ENCODE results near the gene MYD88.

MYD88 gene

GRCh38 chr3:38141173-38141951, 2.9 kb downstream of the MYD88 start:
- no peaks in the 10 kb centered on the region for H3K27me3 Mint-ChIP-seq
- no peak overlapping the region for H3K27ac Mint-ChIP-seq
- peaks cover 17% of the 10 kb centered on the region for H3K36me3 Mint-ChIP-seq (ENCODE audit: low read depth)
- H3K4me1 Mint-ChIP-seq (ENCODE audit: low read depth): peaks cover 49% of the 10 kb centered on the region
- H3K9me3 Mint-ChIP-seq: peaks cover 3% of the 10 kb centered on the region
- H3K4me3 Mint-ChIP-seq: no peak overlapping the region

- Mint-ChIP-seq H3K36me3 (ENCODE audit: low read depth) (peaks cover 17% of the 10 kb centered on the region), H3K27me3 (no peaks in the 10 kb centered on the region), H3K4me1 (ENCODE audit: low read depth) (peaks cover 49% of the 10 kb centered on the region), H3K4me3 (no peak overlapping the region), H3K27ac (no peak overlapping the region), H3K9me3 (peaks cover 9% of the 10 kb centered on the region)
These were observed 3.5 kb downstream of the MYD88 start for GRCh38 chr3:38141952-38142273.

GRCh38 chr3:38142959-38143358, 4.5 kb downstream of the MYD88 start:
- Mint-ChIP-seq H3K4me1 (ENCODE audit: low read depth) (peaks cover 48% of the 10 kb centered on the region), H3K9me3 (peaks cover 12% of the 10 kb centered on the region), H3K27ac (no peak overlapping the region), H3K4me3 (no peak overlapping the region), H3K27me3 (no peaks in the 10 kb centered on the region), H3K36me3 (ENCODE audit: low read depth) (peaks cover 17% of the 10 kb centered on the region)

- peaks cover 45% of the 10 kb centered on the region for H3K4me1 Mint-ChIP-seq (ENCODE audit: low read depth)
- peaks cover 17% of the 10 kb centered on the region for H3K36me3 Mint-ChIP-seq (ENCODE audit: low read depth)
- H3K4me3 Mint-ChIP-seq: no peak overlapping the region
- no peak overlapping the region for H3K27ac Mint-ChIP-seq
- no peaks in the 10 kb centered on the region for H3K27me3 Mint-ChIP-seq
- H3K9me3 Mint-ChIP-seq: peaks cover 12% of the 10 kb centered on the region
These were observed 5.0 kb downstream of the MYD88 start for GRCh38 chr3:38143511-38143910.

- H3K27me3 Mint-ChIP-seq: no peaks in the 10 kb centered on the region
- peaks cover 12% of the 10 kb centered on the region for H3K9me3 Mint-ChIP-seq
- no peak overlapping the region for H3K27ac Mint-ChIP-seq
- peaks cover 6% of the 10 kb centered on the region for H3K36me3 Mint-ChIP-seq (ENCODE audit: low read depth)
- H3K4me3 Mint-ChIP-seq: no peak overlapping the region
- peaks cover 36% of the 10 kb centered on the region for H3K4me1 Mint-ChIP-seq (ENCODE audit: low read depth)
These were observed 8.0 kb downstream of the MYD88 start for GRCh38 chr3:38146504-38146903.

- peaks cover 12% of the 10 kb centered on the region for H3K9me3 Mint-ChIP-seq
- H3K27me3 Mint-ChIP-seq: no peaks in the 10 kb centered on the region
- H3K4me1 Mint-ChIP-seq (ENCODE audit: low read depth): peaks cover 36% of the 10 kb centered on the region
- H3K36me3 Mint-ChIP-seq (ENCODE audit: low read depth): no peaks in the 10 kb centered on the region
- no peak overlapping the region for H3K27ac Mint-ChIP-seq
- H3K4me3 Mint-ChIP-seq: no peak overlapping the region
These were observed 9.0 kb downstream of the MYD88 start for GRCh38 chr3:38147421-38147820.

GRCh38 chr3:38148311-38148882, 9.9 kb downstream of the MYD88 start:
- Mint-ChIP-seq H3K4me3 (no peak overlapping the region), H3K27ac (no peak overlapping the region), H3K27me3 (no peaks in the 10 kb centered on the region), H3K36me3 (ENCODE audit: low read depth) (no peaks in the 10 kb centered on the region), H3K4me1 (ENCODE audit: low read depth) (peaks cover 45% of the 10 kb centered on the region), H3K9me3 (peaks cover 12% of the 10 kb centered on the region)

GRCh38 chr3:38149708-38150107, 11.2 kb downstream of the MYD88 start:
- Mint-ChIP-seq H3K4me3 (no peak overlapping the region), H3K27me3 (no peaks in the 10 kb centered on the region), H3K9me3 (peaks cover 12% of the 10 kb centered on the region), H3K4me1 (ENCODE audit: low read depth) (peaks cover 58% of the 10 kb centered on the region), H3K27ac (no peak overlapping the region), H3K36me3 (ENCODE audit: low read depth) (no peaks in the 10 kb centered on the region)

GRCh38 chr3:38150780-38151528, 12.5 kb downstream of the MYD88 start:
- Mint-ChIP-seq H3K9me3 (peaks cover 12% of the 10 kb centered on the region), H3K4me3 (no peak overlapping the region), H3K27ac (no peak overlapping the region), H3K4me1 (ENCODE audit: low read depth) (peaks cover 67% of the 10 kb centered on the region), H3K36me3 (ENCODE audit: low read depth) (no peaks in the 10 kb centered on the region), H3K27me3 (no peaks in the 10 kb centered on the region)

- Mint-ChIP-seq H3K4me3 (no peak overlapping the region), H3K36me3 (ENCODE audit: low read depth) (no peaks in the 10 kb centered on the region), H3K27me3 (no peaks in the 10 kb centered on the region), H3K9me3 (peaks cover 5% of the 10 kb centered on the region), H3K27ac (no peak overlapping the region), H3K4me1 (ENCODE audit: low read depth) (peaks cover 67% of the 10 kb centered on the region)
These were observed 13.3 kb downstream of the MYD88 start for GRCh38 chr3:38151667-38152265.

GRCh38 chr3:38152609-38153008, 14.1 kb downstream of the MYD88 start:
- no peak overlapping the region for H3K4me3 Mint-ChIP-seq
- H3K27me3 Mint-ChIP-seq: no peaks in the 10 kb centered on the region
- no peak overlapping the region for H3K27ac Mint-ChIP-seq
- H3K36me3 Mint-ChIP-seq (ENCODE audit: low read depth): no peaks in the 10 kb centered on the region
- H3K4me1 Mint-ChIP-seq (ENCODE audit: low read depth): peaks cover 62% of the 10 kb centered on the region
- H3K9me3 Mint-ChIP-seq: no peaks in the 10 kb centered on the region

- H3K27ac Mint-ChIP-seq: no peak overlapping the region
- H3K4me1 Mint-ChIP-seq (ENCODE audit: low read depth): peaks cover 55% of the 10 kb centered on the region
- H3K27me3 Mint-ChIP-seq: no peaks in the 10 kb centered on the region
- no peaks in the 10 kb centered on the region for H3K9me3 Mint-ChIP-seq
- no peaks in the 10 kb centered on the region for H3K36me3 Mint-ChIP-seq (ENCODE audit: low read depth)
- no peak overlapping the region for H3K4me3 Mint-ChIP-seq
These were observed 14.8 kb downstream of the MYD88 start for GRCh38 chr3:38153221-38153620.

GRCh38 chr3:38154033-38154494, 15.6 kb downstream of the MYD88 start:
- Mint-ChIP-seq H3K9me3 (no peaks in the 10 kb centered on the region), H3K36me3 (ENCODE audit: low read depth) (no peaks in the 10 kb centered on the region), H3K4me3 (no peak overlapping the region), H3K4me1 (ENCODE audit: low read depth) (peaks cover 55% of the 10 kb centered on the region), H3K27ac (peak overlapping the region; percentile 11), H3K27me3 (no peaks in the 10 kb centered on the region)

GRCh38 chr3:38154625-38155255, 16.3 kb downstream of the MYD88 start:
- Mint-ChIP-seq H3K36me3 (ENCODE audit: low read depth) (no peaks in the 10 kb centered on the region), H3K9me3 (no peaks in the 10 kb centered on the region), H3K27me3 (no peaks in the 10 kb centered on the region), H3K4me1 (ENCODE audit: low read depth) (peaks cover 48% of the 10 kb centered on the region), H3K4me3 (no peak overlapping the region), H3K27ac (peak overlapping the region; percentile 77)

- Mint-ChIP-seq H3K4me3 (no peak overlapping the region), H3K27me3 (no peaks in the 10 kb centered on the region), H3K9me3 (no peaks in the 10 kb centered on the region), H3K4me1 (ENCODE audit: low read depth) (peaks cover 46% of the 10 kb centered on the region), H3K27ac (no peak overlapping the region), H3K36me3 (ENCODE audit: low read depth) (no peaks in the 10 kb centered on the region)
These were observed 17.4 kb downstream of the MYD88 start for GRCh38 chr3:38155825-38156224.
